Transverse colon (tissue), 4 donors: Measurements from ENCODE around the gene NAP1L4. TPM values are rescaled to one million over a fixed set of nuclear protein-coding genes. Genes with fewer than 3 reads are reported as not detected.
A peak's percentile ranks its signal among the peaks of the same experiment; 100 is the strongest.

ENCODE experiments used
- DNase-seq: peaks from one replicate; pipeline ENCODE4 v3.0.0-alpha.2; 2019
- H3K27ac ChIP-seq, 4 donors: fragments of 200-600 bp; sonication (generic); 2 replicates each; pipeline ENCODE4 v1.5.1; 2016 to 2018; ENCODE audit warnings: inconsistent platforms in 4 of 4
- H3K27me3 ChIP-seq: fragments of 200-600 bp; sonication (generic); 2 replicates; pipeline ENCODE4 v1.5.1; 2017; ENCODE audit warnings: inconsistent platforms
- H3K36me3 ChIP-seq, 4 donors: fragments of 200-600 bp; sonication (generic); 2 replicates each; pipeline ENCODE4 v1.5.1; 2017 to 2019; ENCODE audit warnings: inconsistent platforms in 4 of 4
- H3K4me1 ChIP-seq, 4 donors: fragments of 200-600 bp; sonication (generic); 2 replicates each; pipeline ENCODE4 v1.5.1; 2017 to 2020; ENCODE audit warnings: inconsistent platforms in 4 of 4
- H3K4me3 ChIP-seq, 4 donors: fragments of 200-600 bp; sonication (generic); 1 replicate in 1 of 4; 2 replicates in 3 of 4; pipeline versions ENCODE4 v1.5.1 to v1.6.1; 2017 to 2019; ENCODE audit warnings: inconsistent platforms in 4 of 4
- H3K9me3 ChIP-seq, 2 donors: fragments of 200-600 bp; sonication (generic); 2 replicates each; pipeline ENCODE4 v1.5.1; 2017 to 2019; ENCODE audit warnings: inconsistent platforms in 2 of 2
- CTCF ChIP-seq, 5 experiments: fragments of 200-600 bp in 3 of 5; fragments of 450-650 bp in 2 of 5; sonication (generic) in 3 of 5; IDR thresholded peaks; 1 replicate in 2 of 5; 2 replicates in 3 of 5; pipeline ENCODE4 v1.5.1; 2016 to 2017; ENCODE audit warnings: antibody characterized with exemption in 5 of 5, inconsistent platforms in 3 of 5, mild to moderate bottlenecking in 2 of 5, moderate library complexity in 1 of 5
- EP300 ChIP-seq: sonication (generic); formaldehyde crosslinking; IDR thresholded peaks from one replicate; pipeline ENCODE4 v1.6.1; 2017; ENCODE audit warnings: antibody characterized with exemption, low read depth
- POLR2A ChIP-seq: fragments of 450-650 bp; IDR thresholded peaks from one replicate; pipeline ENCODE4 v1.6.1; 2016; ENCODE audit warnings: antibody characterized with exemption, mild to moderate bottlenecking, moderate library complexity
- POLR2AphosphoS5 ChIP-seq, 3 donors: sonication (generic); formaldehyde crosslinking; IDR thresholded peaks; one replicate each; pipeline ENCODE4 v1.6.1; 2016; ENCODE audit warnings: antibody characterized with exemption in 3 of 3
- WGBS, 2 donors: methylation state at CpG; one replicate each; pipeline ENCODE4 v1.1.5; 2018; ENCODE audit warnings: low coverage in 1 of 2; 5-methylcytosine and 5-hydroxymethylcytosine counted together
- in situ Hi-C, 4 donors: fragments of 200-750 bp; cut with MboI; loops; one replicate each; pipeline versions ENCODE4 v1.15.0 to v1.15.1; 2017; ENCODE audit warnings: low sequenced_read_pairs in 3 of 4, low pct_ligation_motif_present in 1 of 4, low pct_unique_long_range_greater_than_20kb in 1 of 4
- intact Hi-C: fragments of 100-400 bp; cut with DNase I; formaldehyde crosslinking; loops from one replicate; pipeline ENCODE4 v1.15.1; 2023; ENCODE audit warnings: low total_unique reads
- total RNA-seq, 4 donors: library from RNA; depleted of rRNA; stranded (reverse); fragments of >200 nt; gene quantifications; one replicate each; pipeline ENCODE4 v1.1.0, GENCODE V29; 2016

Gene NAP1L4
- total RNA-seq, 4 donors from 2014 or later, result 63.6 to 140 (median 111) TPM

- H3K4me3 ChIP-seq, result no peak overlapping the region
- no peaks in the 10 kb centered on the region for H3K27me3 ChIP-seq
- intact Hi-C loops, result no loop called here
- TF ChIP-seq POLR2A, result no peak
- no peak for TF ChIP-seq EP300
- TF ChIP-seq CTCF (IDR thresholded peaks at IDR 0.05), result no peak
- no peak for TF ChIP-seq POLR2AphosphoS5 (IDR thresholded peaks at IDR 0.05)
- in situ Hi-C loops, result no loop called here
- H3K4me1 ChIP-seq, result peaks cover 21 to 43% (median 35%) of the 10 kb centered on the region in 4 donors
- no peak for DNase-seq
- H3K36me3 ChIP-seq, result no peaks in the 10 kb centered on the region
- WGBS, 2 donors, result 52% methylated on average over 11 of the region's 12 CpGs; no CpG with 5 or more reads in 1 of the 2 donors
- H3K9me3 ChIP-seq, result no peaks in the 10 kb centered on the region
- H3K27ac ChIP-seq, result peak overlapping the region; percentile 88 to 94 (median 90)
Observed at GRCh38 chr11:2911785-2912391, 80.2 kb downstream of the NAP1L4 start.

- 59 to 86% methylated on average over 3 to 15 of the region's 18 CpGs for WGBS, 2 donors
- in situ Hi-C loops, result no loop called here
- H3K4me3 ChIP-seq, result no peak overlapping the region
- H3K4me1 ChIP-seq, result peaks cover 21 to 43% (median 35%) of the 10 kb centered on the region in 4 donors
- intact Hi-C loops, result no loop called here
- DNase-seq, result no peak
- no peaks in the 10 kb centered on the region for H3K27me3 ChIP-seq
- H3K27ac ChIP-seq, result peak overlapping the region; percentile 88 to 94 (median 90)
- peak in 1 of 3 donors; percentile 4 for TF ChIP-seq POLR2AphosphoS5 (IDR thresholded peaks at IDR 0.05)
- TF ChIP-seq POLR2A, result no peak
- H3K36me3 ChIP-seq, result no peaks in the 10 kb centered on the region
- H3K9me3 ChIP-seq, result no peaks in the 10 kb centered on the region
Observed at GRCh38 chr11:2911088-2911784, 80.9 kb downstream of the NAP1L4 start.

- Histone ChIP-seq H3K36me3 (no peaks in the 10 kb centered on the region), H3K9me3 (no peaks in the 10 kb centered on the region), H3K27me3 (no peaks in the 10 kb centered on the region), H3K4me1 (peaks cover 21 to 43% (median 36%) of the 10 kb centered on the region in 4 donors), H3K27ac (peak overlapping the region in 3 of 4 donors; percentile 89 to 94 (median 92)), H3K4me3 (no peak overlapping the region)
- no peak for TF ChIP-seq POLR2AphosphoS5 (IDR thresholded peaks at IDR 0.05)
- no peak for TF ChIP-seq POLR2A
- no peak for TF ChIP-seq EP300
- TF ChIP-seq CTCF (IDR thresholded peaks at IDR 0.05), result no peak
- DNase-seq, result no peak
- in situ Hi-C loops (no loop called here), intact Hi-C loops (no loop called here)
- WGBS, 2 donors, result 92 to 95% methylated on average over 4 to 13 of the region's 13 CpGs
Observed at GRCh38 chr11:2910401-2910955, 81.7 kb downstream of the NAP1L4 start.

- in situ Hi-C loops (no loop called here), intact Hi-C loops (no loop called here)
- WGBS, 2 donors, result 58% methylated on average over 43 of the region's 78 CpGs; no CpG with 5 or more reads in 1 of the 2 donors
- Histone ChIP-seq H3K4me1 (peaks cover 24 to 49% (median 41%) of the 10 kb centered on the region in 4 donors), H3K27me3 (no peaks in the 10 kb centered on the region), H3K9me3 (no peaks in the 10 kb centered on the region), H3K27ac (no peak overlapping the region), H3K36me3 (no peaks in the 10 kb centered on the region), H3K4me3 (no peak overlapping the region)
- no peak for DNase-seq
- no peak for TF ChIP-seq POLR2AphosphoS5 (IDR thresholded peaks at IDR 0.05)
- no peak for TF ChIP-seq POLR2A
- TF ChIP-seq EP300, result no peak
- no peak for TF ChIP-seq CTCF (IDR thresholded peaks at IDR 0.05)
Observed at GRCh38 chr11:2909133-2909902, 82.8 kb downstream of the NAP1L4 start.
